Right atrium auricular region (tissue), 2 donors: ENCODE data around the gene NR3C2. TPM values are rescaled to one million over a fixed set of nuclear protein-coding genes. Genes with fewer than 3 reads are reported as not detected.

Experiments
- DNase-seq: peaks from one replicate; pipeline ENCODE4 v3.0.0-alpha.2; 2019; ENCODE audit warnings: low spot score
- H3K27ac ChIP-seq, 2 donors: fragments of 200-600 bp; sonication (generic); 1 replicate in 1 of 2; 2 replicates in 1 of 2; pipeline ENCODE4 v1.5.1; 2016 to 2019
- H3K27me3 ChIP-seq, 2 donors: fragments of 200-600 bp; sonication (generic); one replicate each; pipeline versions ENCODE4 v1.5.1 to v1.6.0; 2017 to 2019
- H3K36me3 ChIP-seq: fragments of 200-600 bp; sonication (generic); one replicate; pipeline ENCODE4 v1.5.1; 2016
- H3K4me1 ChIP-seq, 2 donors: fragments of 200-600 bp; sonication (generic); one replicate each; pipeline versions ENCODE4 v1.5.1 to v1.6.0; 2017 to 2019
- H3K4me3 ChIP-seq, 2 donors: fragments of 200-600 bp; sonication (generic); 1 replicate in 1 of 2; 2 replicates in 1 of 2; pipeline ENCODE4 v1.5.1; 2017 to 2019; ENCODE audit warnings: mild to moderate bottlenecking in 1 of 2, moderate library complexity in 1 of 2
- H3K9me3 ChIP-seq, 2 donors: fragments of 200-600 bp; sonication (generic); one replicate each; pipeline ENCODE4 v1.5.1; 2019
- CTCF ChIP-seq, 2 donors: fragments of 200-600 bp; sonication (generic); IDR thresholded peaks; one replicate each; pipeline ENCODE4 v1.5.1; 2019; ENCODE audit warnings: antibody characterized with exemption in 2 of 2
- total RNA-seq, 2 donors: library from RNA; depleted of rRNA; stranded (reverse); fragments of >200 nt; gene quantifications; one replicate each; pipeline ENCODE4 v1.1.0, GENCODE V29; 2016

The NR3C2 gene
- total RNA-seq, 2 donors from 2014 or later, result 15.7 to 39.9 TPM

- H3K27me3 ChIP-seq, result no peaks in the 10 kb centered on the region
- H3K36me3 ChIP-seq, result no peaks in the 10 kb centered on the region
- H3K4me3 ChIP-seq, result no peak overlapping the region
- TF ChIP-seq CTCF (IDR thresholded peaks at IDR 0.05), result peak in 1 of 2 donors; percentile 27
- no peak for DNase-seq
- H3K4me1 ChIP-seq, result peaks cover 0 to 25% of the 10 kb centered on the region in 2 donors
- no peak overlapping the region for H3K27ac ChIP-seq
- H3K9me3 ChIP-seq, result no peaks in the 10 kb centered on the region
These were observed 16.7 kb downstream of the NR3C2 start for GRCh38 chr4:148425327-148426110.

GRCh38 chr4:148420397-148420796 is 21.8 kb downstream of the NR3C2 start:
- no peak overlapping the region for H3K4me3 ChIP-seq
- DNase-seq, result no peak
- H3K36me3 ChIP-seq, result no peaks in the 10 kb centered on the region
- H3K27ac ChIP-seq, result no peak overlapping the region
- H3K9me3 ChIP-seq, result no peaks in the 10 kb centered on the region
- H3K27me3 ChIP-seq, result no peaks in the 10 kb centered on the region
- peaks cover 0 to 3% of the 10 kb centered on the region in 2 donors for H3K4me1 ChIP-seq
- TF ChIP-seq CTCF (IDR thresholded peaks at IDR 0.05), result no peak

- Histone ChIP-seq H3K4me1 (no peaks in the 10 kb centered on the region), H3K27me3 (no peaks in the 10 kb centered on the region), H3K9me3 (no peaks in the 10 kb centered on the region), H3K4me3 (no peak overlapping the region), H3K27ac (no peak overlapping the region), H3K36me3 (no peaks in the 10 kb centered on the region)
- TF ChIP-seq CTCF (IDR thresholded peaks at IDR 0.05), result peak; percentile 24 to 50
- no peak for DNase-seq
These were observed 26.7 kb downstream of the NR3C2 start for GRCh38 chr4:148415500-148415899.

GRCh38 chr4:148412460-148412994 is 29.7 kb downstream of the NR3C2 start:
- no peaks in the 10 kb centered on the region for H3K36me3 ChIP-seq
- no peaks in the 10 kb centered on the region for H3K27me3 ChIP-seq
- H3K4me3 ChIP-seq, result no peak overlapping the region
- no peak for TF ChIP-seq CTCF (IDR thresholded peaks at IDR 0.05)
- H3K27ac ChIP-seq, result no peak overlapping the region
- H3K9me3 ChIP-seq, result no peaks in the 10 kb centered on the region
- no peaks in the 10 kb centered on the region for H3K4me1 ChIP-seq
- DNase-seq, result no peak

- DNase-seq, result no peak
- no peak for TF ChIP-seq CTCF (IDR thresholded peaks at IDR 0.05)
- no peaks in the 10 kb centered on the region for H3K9me3 ChIP-seq
- H3K27me3 ChIP-seq, result no peaks in the 10 kb centered on the region
- H3K27ac ChIP-seq, result no peak overlapping the region
- no peaks in the 10 kb centered on the region for H3K36me3 ChIP-seq
- peaks cover 0 to 10% of the 10 kb centered on the region in 2 donors for H3K4me1 ChIP-seq
- H3K4me3 ChIP-seq, result no peak overlapping the region
These were observed 36.9 kb downstream of the NR3C2 start for GRCh38 chr4:148405161-148405893.
